C4-2B (cell line): ENCODE data around the gene AFF2.

Experiments used
- CTCF ChIP-seq: fragments of 450-650 bp; conservative IDR thresholded peaks from 2 replicates; pipeline ENCODE4 v1.5.1; 2017; ENCODE audit warnings: mild to moderate bottlenecking
- ZFX ChIP-seq: fragments of 450-650 bp; IDR thresholded peaks from 2 replicates; pipeline ENCODE4 v1.6.1; 2017

- TF ChIP-seq CTCF, result no peak
- no peak for TF ChIP-seq ZFX
Measured at GRCh38 chrX:148633218-148633908, 132.9 kb downstream of the AFF2 start.
